HG03442 (cell line): Measurements from ENCODE around the gene SYNE1.

ENCODE experiments used
- ATAC-seq: cut with Tn5 transposase; IDR thresholded peaks from one replicate; pipeline ENCODE4 v1.9.1; 2021; ENCODE audit warnings: mild to moderate bottlenecking, moderate library complexity; ENCODE audit not compliant: unreplicated experiment

Gene SYNE1

GRCh38 chr6:152201120-152201519 is 436.0 kb downstream of the SYNE1 start:
- no peak for ATAC-seq

GRCh38 chr6:152195896-152196295 is 441.3 kb downstream of the SYNE1 start:
- ATAC-seq = no peak

- ATAC-seq = no peak
Measured at GRCh38 chr6:152189736-152190135, 447.4 kb downstream of the SYNE1 start.

GRCh38 chr6:152188011-152188410 is 449.2 kb downstream of the SYNE1 start:
- no peak for ATAC-seq

- ATAC-seq = no peak
Measured at GRCh38 chr6:152186840-152187239, 450.3 kb downstream of the SYNE1 start.

DNA sequence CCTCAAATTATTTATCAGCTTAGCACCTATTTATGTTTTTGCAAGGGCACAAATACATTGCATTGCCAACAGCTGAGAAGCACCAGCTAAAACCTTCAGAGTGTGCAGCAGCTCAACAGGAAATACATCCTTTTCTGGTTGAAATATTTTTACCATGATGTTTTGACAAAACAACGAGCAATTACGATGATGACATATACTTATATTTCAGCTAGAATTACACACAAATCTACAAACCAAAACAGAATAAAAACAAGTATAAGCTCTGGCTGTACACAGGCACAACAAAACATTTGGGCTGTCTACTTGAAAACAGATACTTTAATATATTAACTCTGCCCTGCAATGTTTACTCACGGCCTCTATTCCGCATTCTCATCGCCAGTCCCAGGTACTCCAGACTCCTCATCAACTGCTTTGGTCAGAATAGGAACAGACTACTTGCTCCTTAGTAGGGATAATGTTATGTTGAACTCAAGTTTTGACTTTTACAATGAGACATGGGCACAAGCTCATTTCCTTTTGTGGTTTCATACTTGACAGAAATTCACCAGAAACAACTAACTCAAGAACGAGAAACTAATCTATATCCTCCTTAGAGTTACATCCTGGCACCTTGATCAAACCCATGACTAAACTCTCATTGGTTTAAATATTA is 452.1 kb downstream of the SYNE1 start:
- peak; percentile 74 for ATAC-seq

GRCh38 chr6:152184573-152184916 is 452.6 kb downstream of the SYNE1 start:
- ATAC-seq = peak; percentile 27

GRCh38 chr6:152180601-152181000 is 456.6 kb downstream of the SYNE1 start:
- no peak for ATAC-seq

DNA sequence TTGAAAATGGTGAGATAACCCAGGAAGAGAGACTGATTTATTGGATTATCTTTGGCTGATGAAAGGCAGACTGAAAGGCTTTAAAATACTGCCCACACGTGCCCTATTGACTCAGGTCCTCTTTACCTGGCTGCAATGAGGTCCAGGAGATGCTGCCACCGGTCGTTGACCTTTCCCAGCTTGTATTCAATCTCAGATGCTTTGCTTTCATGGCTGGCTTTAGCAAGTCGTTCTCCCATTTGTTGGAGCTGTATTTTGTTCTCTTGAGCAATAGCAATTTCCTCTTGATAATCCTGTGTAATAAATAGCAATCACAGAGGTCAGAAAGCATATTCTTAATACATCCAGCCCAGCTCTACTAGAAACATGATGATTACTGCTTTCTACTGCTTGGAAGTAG is 460.9 kb downstream of the SYNE1 start:
- ATAC-seq = no peak

DNA sequence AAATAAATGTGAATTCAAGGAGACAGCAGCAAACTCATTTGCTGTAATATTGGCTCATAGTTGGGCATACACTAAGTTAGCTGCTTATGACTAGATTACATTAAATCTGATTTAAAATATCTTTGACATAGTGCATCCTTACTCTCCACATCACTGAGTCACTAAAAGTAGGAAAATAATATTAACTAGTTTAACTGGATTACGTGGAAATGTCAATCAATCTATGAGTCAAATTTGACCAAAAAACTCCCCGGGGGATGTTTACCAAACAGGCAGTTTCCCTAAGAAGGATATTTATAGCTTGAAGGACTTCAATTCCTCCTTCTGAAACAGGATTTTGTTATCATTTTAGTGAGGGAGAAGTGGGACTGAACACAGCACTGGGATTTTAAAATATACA is 463.2 kb downstream of the SYNE1 start:
- no peak for ATAC-seq

DNA sequence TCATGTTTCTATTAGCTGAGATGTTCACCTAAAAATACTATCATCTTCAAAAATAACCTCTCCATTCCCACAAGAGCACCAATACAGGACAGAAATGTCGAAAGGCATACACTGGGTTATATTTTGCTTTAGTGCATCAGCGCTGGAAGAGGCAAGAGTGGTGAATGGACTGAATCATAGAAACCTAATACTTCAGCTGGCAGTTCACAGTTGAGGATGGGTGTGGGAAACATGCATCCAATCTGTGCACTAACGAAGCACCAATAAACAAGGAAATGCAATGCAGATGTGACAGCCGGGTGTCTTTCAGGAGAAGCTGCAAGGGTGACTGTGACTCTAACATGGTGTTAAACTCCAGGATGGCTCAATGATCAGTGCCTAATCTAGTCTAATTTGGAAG is 463.8 kb downstream of the SYNE1 start:
- ATAC-seq = no peak

DNA sequence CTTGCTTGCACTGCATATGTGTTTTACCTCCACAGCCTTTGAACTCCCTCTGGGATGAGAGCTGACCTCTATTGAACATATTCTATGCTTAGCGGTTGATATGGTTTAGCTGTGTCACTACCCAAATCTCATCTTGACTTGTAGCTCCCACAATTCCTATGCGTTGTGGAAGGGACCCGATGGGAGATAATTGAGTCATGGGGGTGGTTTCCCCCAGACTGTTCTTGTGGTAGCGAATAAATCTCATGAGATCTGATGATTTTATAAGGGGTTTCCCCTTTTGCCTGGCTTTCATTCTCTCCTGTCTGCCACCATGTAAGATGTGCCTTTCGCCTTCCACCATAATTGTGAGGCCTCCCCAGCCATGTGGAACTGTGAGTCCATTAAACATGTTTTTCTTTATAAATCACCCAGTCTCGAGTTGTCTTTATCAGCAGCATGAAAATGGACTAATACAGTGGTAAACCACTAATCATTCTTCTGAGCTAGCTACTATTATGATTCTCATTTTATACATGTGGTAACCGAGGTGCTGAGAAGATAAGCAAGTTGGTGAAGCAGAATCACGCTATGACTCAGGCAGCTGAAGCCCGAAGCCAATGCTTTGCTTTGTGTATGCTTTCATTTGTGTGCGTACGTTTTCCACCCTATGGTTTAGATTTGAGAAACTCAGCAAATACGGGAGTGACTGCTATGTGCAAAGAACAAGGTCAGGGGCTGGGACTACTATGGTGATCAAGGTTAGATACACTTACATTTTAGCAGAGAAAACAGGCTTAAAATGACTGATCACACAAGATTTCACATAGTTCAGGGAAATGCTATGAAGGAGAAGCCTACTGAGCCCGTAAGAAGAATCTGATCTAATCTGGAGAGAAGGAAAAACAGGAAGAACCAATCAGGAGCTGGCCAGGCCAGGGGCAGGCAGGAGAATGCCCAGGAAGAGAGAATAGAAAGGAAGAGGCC is 466.2 kb downstream of the SYNE1 start:
- ATAC-seq = peak; percentile 98

DNA sequence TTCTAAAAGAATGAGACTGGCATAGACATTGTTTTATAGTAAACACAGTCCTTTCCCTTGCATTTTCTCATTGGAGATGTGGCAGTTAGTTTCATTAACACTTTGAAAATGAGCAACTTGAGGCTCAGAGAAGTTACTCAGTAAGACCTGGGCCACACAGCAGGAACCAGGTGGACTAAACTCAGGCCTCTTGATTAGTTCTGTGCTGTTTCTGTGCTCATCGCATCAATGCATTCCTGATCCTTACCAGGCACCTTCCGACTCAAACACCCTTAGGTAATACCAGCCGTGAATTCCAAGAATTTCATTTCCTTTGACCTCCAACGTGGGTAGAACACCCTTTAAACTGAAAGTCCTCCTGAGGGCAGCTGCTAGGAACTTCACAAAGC is 466.9 kb downstream of the SYNE1 start:
- no peak for ATAC-seq

GRCh38 chr6:152167641-152168603 is 469.2 kb downstream of the SYNE1 start:
- no peak for ATAC-seq

DNA sequence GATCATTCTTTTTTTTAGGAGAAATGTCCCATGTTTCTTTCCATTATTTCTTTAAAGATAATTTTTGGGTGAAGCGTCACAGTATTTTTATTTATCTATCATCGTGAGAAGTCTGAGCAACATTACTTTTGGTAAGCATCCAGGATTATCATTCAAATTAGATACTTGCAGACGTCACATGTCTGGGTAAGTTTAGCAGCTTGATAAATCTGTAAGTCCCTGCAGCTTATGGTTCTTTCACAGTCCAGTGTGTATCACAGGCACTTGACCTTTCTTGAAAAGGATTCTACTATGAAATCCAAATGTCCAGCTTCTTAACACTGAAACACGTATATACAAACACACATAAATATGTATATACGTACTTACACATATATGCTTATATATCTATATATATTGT is 470.3 kb downstream of the SYNE1 start:
- ATAC-seq = no peak

DNA sequence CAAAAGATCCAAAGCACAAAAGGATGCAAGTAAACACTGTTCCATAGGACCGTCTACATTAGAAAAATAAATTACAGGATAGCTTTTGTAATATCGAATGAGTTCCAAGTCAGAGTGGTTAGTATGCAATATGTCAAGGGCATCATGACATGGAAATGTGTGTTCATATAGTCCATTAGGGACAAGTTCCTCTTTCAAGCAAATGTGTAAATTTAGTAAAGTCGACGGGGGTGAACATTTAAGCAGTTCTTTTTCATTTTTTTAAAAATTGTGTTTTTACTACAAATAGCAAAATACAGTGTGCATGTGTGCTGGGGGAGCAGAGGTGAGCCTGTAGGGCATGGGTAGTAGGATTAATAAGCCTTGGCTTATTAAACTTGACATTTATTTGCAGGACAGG is 470.7 kb downstream of the SYNE1 start:
- ATAC-seq = no peak

- ATAC-seq = no peak
Measured at GRCh38 chr6:152164957-152165356, 472.2 kb downstream of the SYNE1 start.

GRCh38 chr6:152161501-152161900 is 475.7 kb downstream of the SYNE1 start:
- ATAC-seq = peak; percentile 67

- peak; percentile 97 for ATAC-seq
Measured at GRCh38 chr6:152160346-152160745, 476.8 kb downstream of the SYNE1 start.

GRCh38 chr6:152155792-152156191 is 481.4 kb downstream of the SYNE1 start:
- ATAC-seq = no peak
